ENCODE results near the gene CYP1A1. TPM values are rescaled to one million over a fixed set of nuclear protein-coding genes. Genes with fewer than 3 reads are reported as not detected.

The CYP1A1 gene
- total and polyA plus RNA-seq, 9 of the 15 experiments (the other 6 are each of a cell fraction or from before 2014, with no cell fraction given), result 0.04 to 0.13 (median 0.05) TPM; not detected in 5

DNA sequence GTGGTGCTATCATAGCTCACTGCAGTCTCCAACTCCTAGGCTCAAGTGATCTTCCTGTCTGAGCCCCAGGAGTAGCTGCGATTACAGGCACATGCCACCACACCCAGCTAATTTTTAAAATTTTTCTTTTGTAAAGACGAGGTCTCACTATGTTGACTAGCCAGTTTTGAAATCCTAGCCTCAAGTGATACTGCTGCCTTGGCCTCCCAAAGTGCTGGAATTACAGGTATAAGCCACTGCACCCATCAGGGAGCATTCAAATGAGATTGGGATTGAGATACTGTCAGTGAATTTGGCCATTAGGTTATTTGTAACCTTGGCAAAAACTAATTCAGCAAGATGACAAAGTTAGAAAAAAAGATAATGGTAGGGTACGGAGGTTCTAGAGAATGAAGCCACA, 51.2 kb downstream of the CYP1A1 start:
- FAIRE-seq, result no peak
- CTCF ChIA-PET (ENCODE audit: low intra/inter-chr PET ratio), result no interaction called here

More for the DNA sequence above, 51.2 kb downstream of the CYP1A1 start:
- Histone ChIP-seq H3K9ac (ENCODE audit: insufficient read depth in 1 of 2, low read depth in 2 of 2, low read length in 2 of 2) (no peak overlapping the region), H3K27me3 (ENCODE audit: control insufficient read depth in 2 of 2, insufficient read depth in 2 of 2, low read length in 2 of 2) (no peaks in the 10 kb centered on the region), H2AFZ (ENCODE audit: low read depth, low read length) (no peak overlapping the region), H4K20me1 (replicated peaks; ENCODE audit: control insufficient read depth, insufficient read depth, low read length) (no peaks in the 10 kb centered on the region; the same call in 1 of the 2 replicates), H3K79me2 (ENCODE audit: control insufficient read depth, insufficient read depth, low read length) (peaks cover 7% of the 10 kb centered on the region), H3K9me1 (ENCODE audit: control insufficient read depth, insufficient read depth, low read length) (no peaks in the 10 kb centered on the region), H3K4me3 (no peak overlapping the region), H3K4me2 (ENCODE audit: insufficient read depth, low read length) (no peak overlapping the region), H3K36me3 (ENCODE audit: control insufficient read depth, insufficient read depth, low read length) (peaks cover 33% of the 10 kb centered on the region), H3K4me1 (replicated peaks in 1 of 2; ENCODE audit: control insufficient read depth in 2 of 2, insufficient read depth in 2 of 2, low read length in 2 of 2) (no peaks in the 10 kb centered on the region), H3K9me3 (replicated peaks; ENCODE audit: control insufficient read depth, insufficient read depth, low read depth, low read length) (no peaks in the 10 kb centered on the region), H3K27ac (ENCODE audit: extremely low read depth, low read depth, low read length) (no peak overlapping the region)
- POLR2A ChIA-PET, result no interaction called here
- intact Hi-C loops (cut with micrococcal nuclease), result no loop called here
- no peak for DNase-seq (ENCODE audit: extremely low read depth in 1 of 4, low spot score in 3 of 4)
- WGBS (ENCODE audit: insufficient coverage, low coverage, missing lambda C conversion rate), result 79% methylated on average over 3 of the region's 3 CpGs
- ATAC-seq, result no peak
- in situ Hi-C loops (cut with MboI), result no loop called here
- TF ChIP-seq NRF1 (conservative IDR thresholded peaks at IDR 0.05 in 1 of 2, IDR thresholded peaks at IDR 0.05 in 1 of 2) (no peak), EP400 (IDR thresholded peaks at IDR 0.05) (no peak), NR1H2 (CRISPR knock-in tag; IDR thresholded peaks at IDR 0.05) (no peak), KLF6 (CRISPR knock-in tag; IDR thresholded peaks at IDR 0.05; ENCODE audit: borderline replicate concordance) (no peak), STAT5B (CRISPR knock-in tag; IDR thresholded peaks at IDR 0.05) (no peak), POLR3A (IDR thresholded peaks at IDR 0.05; ENCODE audit: borderline replicate concordance, extremely low read depth, insufficient read depth, insufficient read length) (no peak), MAFK (IDR thresholded peaks at IDR 0.05; ENCODE audit: low read length) (no peak), SIN3B (IDR thresholded peaks at IDR 0.05; ENCODE audit: low read depth) (no peak)
- TF ChIP-seq, protein P1, sequence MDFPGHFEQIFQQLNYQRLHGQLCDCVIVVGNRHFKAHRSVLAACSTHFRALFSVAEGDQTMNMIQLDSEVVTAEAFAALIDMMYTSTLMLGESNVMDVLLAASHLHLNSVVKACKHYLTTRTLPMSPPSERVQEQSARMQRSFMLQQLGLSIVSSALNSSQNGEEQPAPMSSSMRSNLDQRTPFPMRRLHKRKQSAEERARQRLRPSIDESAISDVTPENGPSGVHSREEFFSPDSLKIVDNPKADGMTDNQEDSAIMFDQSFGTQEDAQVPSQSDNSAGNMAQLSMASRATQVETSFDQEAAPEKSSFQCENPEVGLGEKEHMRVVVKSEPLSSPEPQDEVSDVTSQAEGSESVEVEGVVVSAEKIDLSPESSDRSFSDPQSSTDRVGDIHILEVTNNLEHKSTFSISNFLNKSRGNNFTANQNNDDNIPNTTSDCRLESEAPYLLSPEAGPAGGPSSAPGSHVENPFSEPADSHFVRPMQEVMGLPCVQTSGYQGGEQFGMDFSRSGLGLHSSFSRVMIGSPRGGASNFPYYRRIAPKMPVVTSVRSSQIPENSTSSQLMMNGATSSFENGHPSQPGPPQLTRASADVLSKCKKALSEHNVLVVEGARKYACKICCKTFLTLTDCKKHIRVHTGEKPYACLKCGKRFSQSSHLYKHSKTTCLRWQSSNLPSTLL (IDR thresholded peaks at IDR 0.05), result no peak
- BruUV-seq (replicated peaks), result no TSS peak
